Ascending aorta (tissue), 2 donors: ENCODE data around the gene NGB. TPM values are rescaled to one million over a fixed set of nuclear protein-coding genes. Genes with fewer than 3 reads are reported as not detected.
"Not testable (repeated sequence)": the region's sequence is repeated elsewhere in the genome, so short reads cannot be mapped to it uniquely, and the experiment has no call there.

Experiments used
- DNase-seq, 2 donors: peaks; one replicate each; pipeline ENCODE4 v3.0.0-alpha.2; 2019; ENCODE audit warnings: low spot score in 2 of 2
- H3K27ac ChIP-seq, 2 donors: fragments of 200-600 bp; sonication (generic); one replicate each; pipeline ENCODE4 v1.5.1; 2016 to 2017; ENCODE audit warnings: mild to moderate bottlenecking in 1 of 2
- H3K27me3 ChIP-seq: fragments of 200-600 bp; sonication (generic); one replicate; pipeline ENCODE4 v1.5.1; 2017
- H3K36me3 ChIP-seq, 2 donors: fragments of 200-600 bp; sonication (generic); one replicate each; pipeline ENCODE4 v1.5.1; 2016
- H3K4me1 ChIP-seq, 2 donors: fragments of 200-600 bp; sonication (generic); one replicate each; pipeline ENCODE4 v1.5.1; 2016 to 2017; ENCODE audit warnings: mild to moderate bottlenecking in 1 of 2
- H3K4me3 ChIP-seq, 2 donors: fragments of 200-600 bp; sonication (generic); one replicate each; pipeline ENCODE4 v1.5.1; 2016 to 2017; ENCODE audit warnings: mild to moderate bottlenecking in 1 of 2
- H3K9me3 ChIP-seq, 2 donors: fragments of 200-600 bp; sonication (generic); one replicate each; pipeline ENCODE4 v1.5.1; 2016
- intact Hi-C: fragments of 100-400 bp; cut with DNase I; formaldehyde crosslinking; loops from one replicate; pipeline ENCODE4 v1.15.1; 2023
- total RNA-seq: library from RNA; depleted of rRNA; stranded (reverse); fragments of >200 nt; gene quantifications from one replicate; pipeline ENCODE4 v1.1.0, GENCODE V29; 2016
- TF ChIP-seq, protein P1 (sequence below), 3 experiments: fragments of 200-600 bp in 2 of 3; fragments of 450-650 bp in 1 of 3; sonication (generic) in 2 of 3; IDR thresholded peaks; one replicate each; pipeline ENCODE4 v1.5.1; 2016 to 2019; ENCODE audit warnings: antibody characterized with exemption in 3 of 3, mild to moderate bottlenecking in 1 of 3, moderate library complexity in 1 of 3

Gene NGB
- total RNA-seq, 1 donor from 2014 or later, result not detected

- TF ChIP-seq, protein P1, sequence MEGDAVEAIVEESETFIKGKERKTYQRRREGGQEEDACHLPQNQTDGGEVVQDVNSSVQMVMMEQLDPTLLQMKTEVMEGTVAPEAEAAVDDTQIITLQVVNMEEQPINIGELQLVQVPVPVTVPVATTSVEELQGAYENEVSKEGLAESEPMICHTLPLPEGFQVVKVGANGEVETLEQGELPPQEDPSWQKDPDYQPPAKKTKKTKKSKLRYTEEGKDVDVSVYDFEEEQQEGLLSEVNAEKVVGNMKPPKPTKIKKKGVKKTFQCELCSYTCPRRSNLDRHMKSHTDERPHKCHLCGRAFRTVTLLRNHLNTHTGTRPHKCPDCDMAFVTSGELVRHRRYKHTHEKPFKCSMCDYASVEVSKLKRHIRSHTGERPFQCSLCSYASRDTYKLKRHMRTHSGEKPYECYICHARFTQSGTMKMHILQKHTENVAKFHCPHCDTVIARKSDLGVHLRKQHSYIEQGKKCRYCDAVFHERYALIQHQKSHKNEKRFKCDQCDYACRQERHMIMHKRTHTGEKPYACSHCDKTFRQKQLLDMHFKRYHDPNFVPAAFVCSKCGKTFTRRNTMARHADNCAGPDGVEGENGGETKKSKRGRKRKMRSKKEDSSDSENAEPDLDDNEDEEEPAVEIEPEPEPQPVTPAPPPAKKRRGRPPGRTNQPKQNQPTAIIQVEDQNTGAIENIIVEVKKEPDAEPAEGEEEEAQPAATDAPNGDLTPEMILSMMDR (IDR thresholded peaks at IDR 0.05), result no peak
- intact Hi-C loops, result no loop called here
- H3K4me3 ChIP-seq, result no peak overlapping the region
- no peak for DNase-seq
- H3K36me3 ChIP-seq, result peaks cover 76 to 93% of the 10 kb centered on the region in 2 donors
- H3K9me3 ChIP-seq, result no peaks in the 10 kb centered on the region
- H3K27me3 ChIP-seq, result no peaks in the 10 kb centered on the region
- H3K4me1 ChIP-seq, result no peaks in the 10 kb centered on the region
- H3K27ac ChIP-seq, result no peak overlapping the region
These were observed 10.9 kb upstream of the NGB start for GRCh38 chr14:77281852-77282410.

GRCh38 chr14:77280921-77281320, 9.9 kb upstream of the NGB start:
- H3K27me3 ChIP-seq, H3K4me3 ChIP-seq, intact Hi-C loops, H3K4me1 ChIP-seq, DNase-seq, H3K9me3 ChIP-seq, H3K27ac ChIP-seq: not testable (repeated sequence)
- peaks cover 68 to 92% of the 10 kb centered on the region in 2 donors for H3K36me3 ChIP-seq

DNA sequence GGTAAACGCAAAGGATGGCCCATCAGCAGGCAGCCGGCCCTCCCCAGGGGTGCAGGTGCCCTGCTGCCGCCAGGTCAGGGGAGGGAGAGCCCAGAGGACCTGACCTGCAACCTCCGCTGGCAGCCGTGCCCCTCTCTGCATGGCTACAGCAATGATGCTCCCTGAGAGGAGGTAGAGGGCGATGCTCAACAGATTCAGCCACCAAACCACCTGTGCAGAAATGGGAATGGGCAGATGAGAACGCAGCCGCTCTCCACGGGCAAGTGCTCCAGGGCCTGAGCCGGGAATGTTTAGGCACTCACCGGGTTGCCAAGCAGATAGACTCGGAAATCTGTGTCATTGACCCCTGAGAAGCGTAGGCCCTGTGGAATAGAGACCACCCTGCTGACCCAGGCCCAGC, 8.7 kb upstream of the NGB start:
- H3K36me3 ChIP-seq, result peaks cover 56 to 81% of the 10 kb centered on the region in 2 donors
- no peak overlapping the region for H3K27ac ChIP-seq
- DNase-seq, result no peak
- TF ChIP-seq, protein P1 (IDR thresholded peaks at IDR 0.05), result no peak
- intact Hi-C loops, result no loop called here
- H3K4me3 ChIP-seq, result no peak overlapping the region
- H3K4me1 ChIP-seq, result no peaks in the 10 kb centered on the region
- no peaks in the 10 kb centered on the region for H3K27me3 ChIP-seq
- no peaks in the 10 kb centered on the region for H3K9me3 ChIP-seq

GRCh38 chr14:77278461-77279230, 7.6 kb upstream of the NGB start:
- DNase-seq, result no peak
- H3K27ac ChIP-seq, result no peak overlapping the region
- no peaks in the 10 kb centered on the region for H3K9me3 ChIP-seq
- H3K4me1 ChIP-seq, result no peaks in the 10 kb centered on the region
- H3K36me3 ChIP-seq, result peaks cover 47 to 75% of the 10 kb centered on the region in 2 donors
- no peaks in the 10 kb centered on the region for H3K27me3 ChIP-seq
- TF ChIP-seq, protein P1 (IDR thresholded peaks at IDR 0.05), result no peak
- intact Hi-C loops, result no loop called here
- H3K4me3 ChIP-seq, result no peak overlapping the region

DNA sequence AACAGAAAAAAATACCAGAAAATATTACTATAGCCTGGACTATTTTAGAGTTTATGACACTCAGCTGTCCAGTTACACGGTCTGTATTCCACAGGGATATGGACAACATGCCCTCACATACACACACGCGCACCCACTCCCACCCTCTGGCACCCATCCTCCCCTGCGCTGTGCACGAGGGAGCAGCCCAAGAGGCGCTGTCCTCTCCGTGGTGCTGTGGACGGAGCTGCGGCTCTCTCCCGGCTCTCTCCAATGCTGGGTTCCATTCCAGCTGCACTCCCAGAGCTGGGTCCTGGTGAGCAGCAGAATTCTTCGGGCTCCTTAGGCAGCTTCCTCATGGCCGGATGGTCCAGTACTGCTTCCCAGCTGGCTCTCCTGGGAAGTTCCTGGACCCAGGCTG, 6.0 kb upstream of the NGB start:
- TF ChIP-seq, protein P1 (IDR thresholded peaks at IDR 0.05), result no peak
- Histone ChIP-seq H3K36me3 (peaks cover 36 to 59% of the 10 kb centered on the region in 2 donors), H3K9me3 (no peaks in the 10 kb centered on the region), H3K27ac (no peak overlapping the region), H3K27me3 (no peaks in the 10 kb centered on the region), H3K4me3 (no peak overlapping the region), H3K4me1 (no peaks in the 10 kb centered on the region)
- intact Hi-C loops, result no loop called here
- DNase-seq, result no peak

GRCh38 chr14:77276295-77276935, 5.4 kb upstream of the NGB start:
- H3K4me3 ChIP-seq, result no peak overlapping the region
- no peak overlapping the region for H3K27ac ChIP-seq
- H3K36me3 ChIP-seq, result peaks cover 34 to 53% of the 10 kb centered on the region in 2 donors
- no peaks in the 10 kb centered on the region for H3K4me1 ChIP-seq
- intact Hi-C loops, result no loop called here
- DNase-seq, result no peak
- H3K27me3 ChIP-seq, result no peaks in the 10 kb centered on the region
- TF ChIP-seq, protein P1 (IDR thresholded peaks at IDR 0.05), result no peak
- H3K9me3 ChIP-seq, result no peaks in the 10 kb centered on the region
